RPMI7951 (cell line): ENCODE data around the gene PRG2. TPM values are rescaled to one million over a fixed set of nuclear protein-coding genes. Genes with fewer than 3 reads are reported as not detected.
"Not testable (repeated sequence)": the region's sequence is repeated elsewhere in the genome, so short reads cannot be mapped to it uniquely, and the experiment has no call there.

ENCODE experiments used
- DNase-seq: peaks from one replicate; pipeline ENCODE4 v3.0.0-alpha.2; 2012; ENCODE audit warnings: low read depth
- total RNA-seq: library from RNA; depleted of rRNA; stranded (reverse); fragments of >200 nt; shearing (Covaris generic); gene quantifications from 2 replicates; pipeline ENCODE4 v1.2.3, GENCODE V29; 2014

Gene PRG2
- total RNA-seq, 1 experiment from 2014 or later = not detected

- DNase-seq = no peak
These were observed 22.2 kb downstream of the PRG2 start for GRCh38 chr11:57368106-57368844.

GRCh38 chr11:57364851-57365660, 25.4 kb downstream of the PRG2 start:
- no peak for DNase-seq

- DNase-seq = no peak
These were observed 27.0 kb downstream of the PRG2 start for GRCh38 chr11:57363131-57364080.

GRCh38 chr11:57361926-57362325, 28.5 kb downstream of the PRG2 start:
- no peak for DNase-seq

GRCh38 chr11:57361420-57361819, 29.0 kb downstream of the PRG2 start:
- DNase-seq = not testable (repeated sequence)

GRCh38 chr11:57360991-57361390, 29.5 kb downstream of the PRG2 start:
- DNase-seq = no peak

- DNase-seq = no peak
These were observed 30.4 kb downstream of the PRG2 start for GRCh38 chr11:57359896-57360690.

- DNase-seq = no peak
These were observed 31.1 kb downstream of the PRG2 start for GRCh38 chr11:57359396-57359795.

- DNase-seq = no peak
These were observed 31.5 kb downstream of the PRG2 start for GRCh38 chr11:57358991-57359390.

- DNase-seq = peak; percentile 15
These were observed 31.9 kb downstream of the PRG2 start for GRCh38 chr11:57358543-57358961.

- no peak for DNase-seq
These were observed 32.6 kb downstream of the PRG2 start for GRCh38 chr11:57357856-57358255.

GRCh38 chr11:57357310-57357709, 33.1 kb downstream of the PRG2 start:
- no peak for DNase-seq

- DNase-seq = no peak
These were observed 34.2 kb downstream of the PRG2 start for GRCh38 chr11:57356268-57356667.

GRCh38 chr11:57354699-57355098, 35.8 kb downstream of the PRG2 start:
- DNase-seq = no peak

- DNase-seq = no peak
These were observed 36.6 kb downstream of the PRG2 start for GRCh38 chr11:57353852-57354251.

GRCh38 chr11:57353446-57353845, 37.0 kb downstream of the PRG2 start:
- DNase-seq = no peak

- no peak for DNase-seq
These were observed 37.4 kb downstream of the PRG2 start for GRCh38 chr11:57353036-57353435.

GRCh38 chr11:57349491-57350274, 40.8 kb downstream of the PRG2 start:
- DNase-seq = peak; percentile 48

- DNase-seq = peak; percentile 40
These were observed 41.7 kb downstream of the PRG2 start for GRCh38 chr11:57348636-57349313.

GRCh38 chr11:57348052-57348451, 42.4 kb downstream of the PRG2 start:
- no peak for DNase-seq
